IMR-90 (cell line): Measurements from ENCODE around the gene ACTN1.

Experiments used
- CHD1 ChIP-seq: IDR thresholded peaks from 2 replicates; pipeline ENCODE4 v1.6.1; 2012; ENCODE audit warnings: low read depth, low read length, improper control_type of control experiment
- CTCF ChIP-seq: conservative IDR thresholded peaks from 2 replicates; pipeline ENCODE4 v1.5.1; 2012; ENCODE audit warnings: mild to moderate bottlenecking, low read depth, low read length, improper control_type of control experiment
- ELK1 ChIP-seq: fragments of 150-350 bp; IDR thresholded peaks from 2 replicates; pipeline ENCODE4 v1.6.1; 2016; ENCODE audit warnings: low read depth, mild to moderate bottlenecking, low read length, moderate library complexity, borderline replicate concordance
- MAFK ChIP-seq: IDR thresholded peaks from 2 replicates; pipeline ENCODE4 v1.6.1; 2012; ENCODE audit warnings: low read depth, low read length, improper control_type of control experiment
- MAZ ChIP-seq: IDR thresholded peaks from 2 replicates; pipeline ENCODE4 v1.6.1; 2012; ENCODE audit warnings: low read depth, mild to moderate bottlenecking, low read length, improper control_type of control experiment, moderate library complexity, borderline replicate concordance
- POLR2A ChIP-seq: IDR thresholded peaks from 2 replicates; pipeline ENCODE4 v1.6.1; 2012; ENCODE audit warnings: mild to moderate bottlenecking, low read depth, low read length
- RCOR1 ChIP-seq: IDR thresholded peaks from 2 replicates; pipeline ENCODE4 v1.6.1; 2012; ENCODE audit warnings: mild to moderate bottlenecking, low read length, improper control_type of control experiment; ENCODE audit not compliant: insufficient replicate concordance
- USF2 ChIP-seq: fragments of 150-350 bp; IDR thresholded peaks from 2 replicates; pipeline ENCODE4 v1.6.1; 2017; ENCODE audit warnings: mild to moderate bottlenecking, antibody characterized with exemption, low read length, low read depth

- TF ChIP-seq CTCF (no peak), MAFK (no peak), POLR2A (no peak), MAZ (no peak), ELK1 (no peak), CHD1 (no peak), USF2 (no peak), RCOR1 (no peak)
Observed at GRCh38 chr14:68998062-68998461, 19.0 kb upstream of the ACTN1 start.
